Measurements from ENCODE around the gene PSMA7.
"Not testable (repeated sequence)": the region's sequence is repeated elsewhere in the genome, so short reads cannot be mapped to it uniquely, and the experiment has no call there.

Gene PSMA7

GRCh38 chr20:62118113-62119043, 24.8 kb downstream of the PSMA7 start:
- DNase-seq = no peak

DNA sequence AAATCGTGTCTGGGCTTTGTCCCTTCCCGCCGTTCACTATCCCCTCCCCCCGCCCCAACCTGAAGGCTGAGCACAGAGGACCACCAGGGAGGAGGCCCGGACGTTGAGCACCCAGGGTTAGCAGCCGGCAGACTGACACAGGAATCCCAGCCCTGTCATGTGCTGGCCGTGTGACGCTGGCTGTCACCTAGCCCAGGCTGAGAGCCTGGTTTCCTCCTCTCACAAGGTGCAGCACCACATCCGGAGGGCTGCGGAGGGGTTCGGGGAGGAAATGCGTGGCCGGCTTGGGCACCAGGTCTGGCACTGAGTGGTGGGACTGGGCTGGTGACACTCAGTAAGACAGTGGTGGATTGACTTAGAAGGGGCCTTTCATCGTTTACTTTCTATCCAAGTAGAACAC, 25.5 kb downstream of the PSMA7 start:
- DNase-seq = no peak

DNA sequence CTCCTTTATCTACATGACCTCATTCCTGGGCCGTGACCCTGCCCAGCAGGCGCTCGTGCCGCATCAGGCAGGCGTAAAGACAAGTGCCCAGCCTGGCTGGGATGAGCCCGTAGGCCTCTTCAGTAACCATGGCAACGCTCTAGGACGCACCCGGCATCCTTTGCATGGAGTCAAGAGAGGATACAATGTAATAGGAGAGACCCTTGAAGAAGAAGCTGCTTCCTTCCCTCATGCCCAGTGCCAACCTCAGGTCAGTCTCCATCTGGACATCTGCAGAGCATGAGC, 25.9 kb downstream of the PSMA7 start:
- no peak for DNase-seq

DNA sequence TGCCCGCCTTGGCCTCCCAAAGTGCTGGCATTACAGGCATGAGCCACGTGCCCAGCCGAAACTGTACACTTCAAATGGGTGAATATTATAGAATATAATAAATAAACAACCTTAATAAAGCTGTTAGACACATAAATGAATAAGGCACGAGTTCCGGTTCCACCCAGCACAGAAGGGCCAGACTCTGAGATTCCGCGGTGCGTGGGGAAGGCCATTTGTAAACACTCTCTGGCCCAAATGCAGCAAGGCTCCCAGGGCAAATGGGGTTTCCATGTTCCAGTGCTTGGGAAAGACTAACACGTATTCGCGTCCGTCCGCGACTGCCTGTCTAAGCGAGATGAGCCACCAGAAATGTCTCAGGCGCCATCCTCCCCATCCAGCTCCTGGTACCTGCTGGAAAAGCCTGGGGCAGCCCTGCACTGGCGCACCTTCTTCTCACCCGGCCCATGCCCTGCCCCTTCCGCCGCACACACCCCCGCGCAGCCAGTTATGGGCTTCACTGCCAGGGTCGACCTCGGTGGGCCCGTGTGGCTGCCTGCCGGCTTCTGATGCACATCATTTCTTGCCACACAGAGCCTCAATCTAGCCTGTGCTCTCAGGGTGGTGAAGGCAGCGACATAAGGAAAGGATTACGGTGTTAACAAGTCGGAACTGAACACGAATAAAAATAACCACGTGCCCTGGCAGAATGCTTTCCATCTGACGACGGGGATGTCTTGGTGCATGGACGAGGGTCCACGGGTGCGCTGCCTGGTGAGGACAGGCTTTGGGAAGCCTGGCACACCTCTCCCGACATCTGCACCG, 26.4 kb downstream of the PSMA7 start:
- no peak for DNase-seq

- DNase-seq = not testable (repeated sequence)
Measured at GRCh38 chr20:62115800-62116407, 27.3 kb downstream of the PSMA7 start.

GRCh38 chr20:62114894-62115293, 28.3 kb downstream of the PSMA7 start:
- DNase-seq = no peak

DNA sequence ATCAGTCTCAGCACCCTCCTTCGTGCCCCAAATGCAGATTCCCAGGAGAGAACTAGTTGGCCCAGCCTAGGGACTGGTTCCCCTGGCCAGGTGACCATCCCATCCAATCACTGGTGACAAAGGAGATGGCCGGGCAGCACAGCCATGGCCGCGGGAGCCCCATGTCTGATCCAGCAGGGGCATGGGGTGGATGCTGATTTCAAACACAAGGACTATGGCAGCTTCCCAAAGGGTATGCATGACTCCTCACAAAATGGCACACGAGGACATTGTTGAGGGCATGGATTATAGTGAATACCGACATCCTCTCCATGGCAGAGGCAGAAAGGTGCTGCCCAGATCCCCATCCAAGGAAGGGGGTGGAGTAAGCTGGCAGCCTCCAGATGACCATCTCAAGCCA, 30.8 kb downstream of the PSMA7 start:
- no peak for DNase-seq

DNA sequence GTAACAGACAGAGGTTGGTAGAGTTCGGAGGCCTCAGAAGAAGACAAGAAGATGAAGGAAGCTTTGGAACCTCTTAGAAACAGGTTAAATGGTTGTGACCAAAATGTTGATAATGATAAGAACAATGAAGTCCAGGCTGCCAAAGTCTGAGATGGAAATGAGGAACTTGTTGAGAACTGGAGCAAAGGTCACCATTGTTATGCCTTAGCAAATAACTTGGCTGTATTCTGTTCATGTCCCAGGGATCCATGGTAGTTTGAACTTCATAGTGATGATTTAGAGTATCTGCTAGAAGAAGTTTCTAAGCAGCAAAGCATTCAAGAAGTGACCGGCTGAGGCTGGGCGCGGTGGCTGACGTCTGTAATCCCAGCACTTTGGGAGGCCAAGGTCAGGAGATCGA, 32.0 kb downstream of the PSMA7 start:
- no peak for DNase-seq

DNA sequence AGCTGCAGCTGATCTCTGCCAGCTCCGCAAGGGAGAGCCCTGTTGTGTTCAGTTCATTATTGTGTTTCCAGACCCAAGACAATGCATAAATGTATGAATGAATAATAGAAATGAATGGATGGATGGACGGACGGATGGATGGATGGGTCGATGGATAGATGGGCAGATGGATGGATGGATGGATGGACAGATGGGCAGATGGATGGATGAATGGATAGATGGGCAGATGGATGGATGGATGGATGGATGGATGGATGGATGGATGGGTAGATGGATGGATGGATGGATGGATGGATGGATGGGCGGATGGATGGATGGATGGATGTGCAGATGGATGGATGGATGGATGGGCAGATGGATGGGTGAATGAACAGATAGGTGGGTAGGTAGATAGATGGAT, 37.6 kb downstream of the PSMA7 start:
- DNase-seq = no peak

- DNase-seq = no peak
Measured at GRCh38 chr20:62104791-62105345, 38.3 kb downstream of the PSMA7 start.

DNA sequence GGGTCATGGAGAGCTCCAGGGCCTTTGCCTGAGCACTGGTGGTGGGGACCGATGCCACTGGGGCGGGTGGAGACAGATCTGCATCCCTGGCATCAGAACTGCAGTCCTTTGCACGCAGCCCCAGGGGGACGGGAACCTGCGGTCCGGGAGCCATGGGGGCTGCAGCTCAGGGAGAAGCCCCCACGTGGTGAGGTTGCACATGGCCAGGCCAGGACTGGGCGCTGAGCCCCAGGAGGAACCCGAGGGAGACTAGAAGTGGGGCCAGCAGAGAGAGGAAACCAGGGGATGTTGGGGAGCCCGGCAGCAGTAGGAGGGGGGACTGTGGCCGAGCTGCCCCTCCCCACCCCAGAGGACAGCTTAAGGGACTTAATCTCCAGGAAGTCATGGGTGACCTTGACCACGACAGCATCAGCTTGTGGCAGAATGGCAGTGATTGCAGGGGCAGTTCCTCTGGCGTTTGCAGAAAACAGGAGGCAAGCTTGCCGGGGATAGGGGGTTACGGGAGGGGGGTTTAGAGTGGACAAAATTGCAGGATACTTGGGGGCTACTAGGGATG, 38.9 kb downstream of the PSMA7 start:
- no peak for DNase-seq

- DNase-seq = no peak
Measured at GRCh38 chr20:62103508-62104233, 39.5 kb downstream of the PSMA7 start.

- no peak for DNase-seq
Measured at GRCh38 chr20:62101078-62101477, 42.1 kb downstream of the PSMA7 start.

DNA sequence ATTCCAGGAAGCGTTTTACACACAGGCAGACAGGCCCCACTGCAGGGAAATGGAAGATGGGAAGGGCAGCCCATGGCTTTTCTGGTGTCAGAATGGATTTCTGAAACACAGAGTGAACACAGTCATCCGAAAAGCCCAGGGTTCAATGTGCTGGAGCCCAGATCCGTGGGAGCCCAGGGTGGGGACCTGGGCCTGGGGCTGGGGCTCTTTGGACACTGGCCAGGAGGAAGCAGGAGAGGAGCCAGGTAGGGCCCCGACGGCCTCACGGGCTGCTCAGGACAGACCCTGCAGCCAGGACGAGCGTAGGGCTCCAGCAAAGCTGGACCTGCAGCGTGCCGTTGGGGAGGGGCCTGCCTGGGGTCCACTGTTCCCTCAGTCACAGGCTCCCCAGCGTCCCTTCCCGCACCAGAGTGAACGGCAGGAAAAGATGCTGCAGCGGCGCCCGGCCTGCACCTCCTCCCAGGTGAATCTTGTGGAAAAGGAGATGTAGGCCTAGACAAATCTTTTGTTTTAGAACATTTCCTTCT, 45.2 kb downstream of the PSMA7 start:
- DNase-seq = no peak

GRCh38 chr20:62096421-62097380, 46.5 kb downstream of the PSMA7 start:
- no peak for DNase-seq

- DNase-seq = no peak
Measured at GRCh38 chr20:62089393-62089792, 53.8 kb downstream of the PSMA7 start.

- peak; percentile 82 for DNase-seq
Measured at GRCh38 chr20:62088258-62089127, 54.7 kb downstream of the PSMA7 start.

DNA sequence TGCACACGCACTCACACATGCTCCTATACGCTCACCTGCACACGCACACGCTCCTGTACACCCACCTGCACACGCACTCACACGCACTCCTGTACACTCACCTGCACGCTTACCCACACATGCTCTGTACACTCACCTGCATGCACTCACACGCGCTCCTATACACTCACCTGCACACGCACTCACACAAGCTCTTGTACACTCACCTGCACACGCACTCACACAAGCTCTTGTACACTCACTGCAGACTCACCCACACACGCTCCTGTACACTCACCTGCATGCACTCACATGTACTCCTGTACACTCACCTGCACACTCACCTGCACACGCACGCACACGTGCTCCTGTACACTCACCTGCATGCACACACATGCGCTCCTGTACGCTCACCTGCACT, 55.6 kb downstream of the PSMA7 start:
- no peak for DNase-seq

- DNase-seq = no peak
Measured at GRCh38 chr20:62087227-62087626, 56.0 kb downstream of the PSMA7 start.
